ENCODE data around the gene IDI2.
A peak's percentile ranks its signal among the peaks of the same experiment; 100 is the strongest.
"Not testable (repeated sequence)": the region's sequence is repeated elsewhere in the genome, so short reads cannot be mapped to it uniquely, and the experiment has no call there.

Gene IDI2

DNA sequence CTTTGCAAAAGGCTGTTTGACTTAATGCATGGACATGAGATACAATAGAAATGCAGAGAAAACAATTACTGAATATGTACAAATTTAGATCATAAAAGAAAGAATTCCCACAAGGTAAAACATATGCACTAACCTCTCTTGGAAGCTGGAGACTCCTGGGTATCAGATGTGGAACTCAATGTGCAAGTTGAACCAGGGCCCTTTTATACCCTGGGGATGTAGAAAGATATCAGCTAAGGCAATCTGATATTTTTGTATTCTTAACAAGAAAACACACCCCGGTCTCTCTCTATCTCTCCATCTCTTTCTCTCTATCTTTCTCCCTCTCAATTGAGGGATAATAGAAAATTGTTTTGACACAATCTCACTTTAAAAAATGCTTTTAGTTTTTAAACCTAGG lies at the start of gene IDI2:
TSS of gene IDI2 (minus strand) at position 177 of the 400 bp plus-strand sequence. CDS start 1,136 bp downstream, outside the sequence.
- DNase-seq: no peak

- no peak for DNase-seq
These were observed 49.2 kb upstream of the IDI2 start for GRCh38 chr10:1074748-1075308.

- DNase-seq: no peak
These were observed 48.5 kb upstream of the IDI2 start for GRCh38 chr10:1074052-1074747.

GRCh38 chr10:1070919-1071318 lies 45.3 kb upstream of the IDI2 start:
- no peak for DNase-seq

DNA sequence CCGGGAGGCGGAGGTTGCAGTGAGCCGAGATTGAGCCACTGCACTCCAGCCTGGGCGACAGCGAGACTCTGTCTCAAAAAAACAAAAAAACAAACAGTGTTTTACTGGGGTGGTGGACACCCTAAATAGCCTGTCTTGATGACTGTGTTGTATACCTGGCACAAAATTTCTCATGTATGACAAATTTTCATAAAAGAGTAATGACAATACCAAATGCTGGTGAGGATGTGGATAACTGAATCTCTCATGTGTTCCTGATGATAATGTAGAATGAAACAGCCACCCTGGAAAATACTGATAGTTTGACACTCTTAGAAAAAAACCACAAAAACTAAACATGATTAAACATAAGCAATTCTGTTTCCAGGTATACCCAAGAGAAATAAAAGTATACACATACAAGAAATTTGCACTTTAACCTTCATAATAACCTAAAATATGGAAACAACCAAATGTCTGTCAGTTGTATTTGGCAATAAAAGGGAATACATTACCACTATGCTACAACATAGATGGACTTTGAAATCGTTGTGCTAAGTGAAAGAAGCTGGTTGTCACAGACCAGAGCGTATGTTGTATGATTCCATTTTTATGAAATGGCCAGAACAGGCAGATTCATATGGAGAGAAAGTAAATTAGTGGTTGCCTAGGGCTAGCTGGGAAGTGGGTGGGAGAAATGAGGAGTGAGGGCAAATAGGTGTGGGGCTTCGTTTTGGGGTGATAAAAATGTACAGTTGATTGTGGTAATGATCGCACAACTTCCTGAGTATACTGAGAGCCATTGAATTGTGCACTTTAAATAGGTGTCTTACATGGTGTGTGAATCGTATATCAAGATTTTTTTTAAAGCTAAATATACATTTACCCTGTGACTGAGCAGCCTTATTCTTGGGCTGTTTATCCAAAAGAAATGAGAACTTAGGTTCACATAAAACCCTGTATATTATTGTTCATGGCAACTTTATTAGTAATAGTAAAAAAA lies 43.0 kb upstream of the IDI2 start:
- DNase-seq: no peak

DNA sequence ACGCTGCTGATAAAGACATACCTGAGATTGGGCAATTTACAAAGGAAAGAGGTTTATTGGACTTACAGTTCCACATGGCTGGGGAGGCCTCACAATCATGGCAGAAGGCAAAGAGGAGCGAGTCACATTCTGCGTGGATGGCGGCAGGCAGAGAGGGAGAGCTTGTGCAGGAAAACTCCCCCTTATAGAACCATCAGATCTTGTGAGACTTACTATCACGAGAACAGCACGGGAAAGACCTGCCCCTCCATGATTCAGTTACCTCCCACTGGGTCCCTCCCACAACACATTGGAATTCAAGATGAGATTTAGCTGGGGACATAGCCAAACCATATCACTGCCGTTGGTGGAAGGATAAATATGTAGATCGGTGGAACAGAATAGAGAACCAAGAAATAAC lies 41.1 kb upstream of the IDI2 start:
- not testable (repeated sequence) for DNase-seq

DNA sequence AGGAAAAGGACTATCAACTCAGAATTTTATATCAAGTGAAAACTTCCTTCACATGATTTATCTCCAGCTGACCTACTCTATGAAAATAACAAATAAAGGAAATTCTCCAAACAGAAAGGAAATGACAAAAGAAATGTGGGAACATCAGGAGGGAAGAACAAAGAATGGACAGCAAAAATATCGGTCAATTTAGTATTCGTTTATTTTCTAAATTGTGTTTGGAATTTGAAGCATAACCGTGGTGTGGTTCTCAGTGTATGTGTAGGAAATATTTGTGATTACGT lies 39.2 kb upstream of the IDI2 start:
- DNase-seq: no peak

GRCh38 chr10:1063232-1063865 lies 37.7 kb upstream of the IDI2 start:
- no peak for DNase-seq

DNA sequence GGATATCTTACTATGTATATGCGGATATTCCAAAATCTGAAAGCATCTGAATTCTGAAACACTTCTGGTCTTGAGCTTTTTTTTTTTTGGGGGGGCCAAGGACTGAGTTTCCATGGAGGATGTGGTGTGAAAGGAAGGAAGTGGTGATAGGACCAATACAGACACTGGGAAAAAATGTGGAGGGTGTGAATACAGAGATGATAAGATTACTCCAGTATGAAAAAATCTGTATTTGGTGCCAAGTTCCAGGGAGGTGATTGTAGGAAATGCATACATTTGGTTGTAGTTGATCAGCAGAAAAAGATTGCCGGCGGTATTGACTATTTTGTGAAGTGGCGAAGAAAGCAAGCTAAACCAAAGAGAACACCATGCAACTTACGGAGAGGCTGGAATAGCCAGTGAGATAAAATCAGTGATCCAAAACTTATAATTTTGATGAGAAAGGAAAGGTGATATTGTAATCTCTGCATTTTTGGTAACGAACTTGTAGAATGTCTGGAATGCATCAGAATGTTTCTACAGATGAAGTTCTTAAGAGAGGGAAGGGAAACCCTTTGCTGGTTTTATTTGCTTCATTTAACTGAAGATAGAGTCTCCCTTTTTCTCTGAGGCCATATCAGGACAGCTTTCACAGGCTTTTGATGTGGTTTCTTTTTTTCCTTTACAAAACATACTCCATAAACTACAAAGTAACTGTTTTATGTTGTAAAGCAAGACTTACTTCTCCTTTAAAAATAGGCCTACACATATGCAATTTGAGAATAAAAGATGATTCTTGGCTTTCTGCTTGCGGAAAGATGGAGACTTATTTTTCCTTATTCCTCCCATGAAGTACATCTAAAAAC lies 36.5 kb upstream of the IDI2 start:
- no peak for DNase-seq

DNA sequence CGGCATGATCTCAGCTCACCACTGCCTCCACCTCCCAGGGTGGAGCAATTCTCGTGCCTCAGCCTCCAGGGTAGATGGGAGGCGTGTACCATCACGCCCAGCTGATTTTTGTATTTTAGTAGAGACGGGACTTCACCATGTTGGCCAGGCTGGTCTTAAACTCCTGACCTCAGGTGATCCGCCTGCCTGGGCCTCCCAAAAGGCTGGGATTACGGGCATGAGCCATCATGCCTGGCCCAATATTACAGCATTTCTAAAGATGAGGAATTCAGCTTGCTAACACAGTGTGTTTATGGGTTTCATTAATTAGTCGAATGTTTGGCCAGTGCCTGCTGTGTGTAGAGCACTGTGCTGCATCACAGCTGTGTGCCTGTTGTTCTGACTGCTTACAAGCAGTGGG lies 34.2 kb upstream of the IDI2 start:
- no peak for DNase-seq

DNA sequence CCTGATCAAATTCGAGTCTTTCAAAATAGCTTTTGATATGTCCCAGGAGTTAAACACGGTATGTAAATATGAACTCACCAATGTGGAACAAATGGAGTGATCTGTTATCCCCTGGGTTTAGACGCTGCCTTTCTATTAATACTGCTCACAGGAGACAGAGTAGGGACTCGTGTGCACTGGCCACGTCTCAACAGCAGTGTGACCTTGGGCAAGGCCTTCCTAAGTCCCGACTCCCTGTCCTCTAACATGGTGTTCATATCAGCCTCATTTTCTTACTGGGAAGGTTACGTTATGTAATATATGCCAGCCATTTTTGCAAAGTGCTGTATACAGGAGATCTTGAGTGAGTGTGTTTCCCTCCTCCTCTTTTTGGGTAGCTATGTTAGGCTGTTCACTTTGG lies 32.4 kb upstream of the IDI2 start:
- no peak for DNase-seq

- DNase-seq: no peak
These were observed 31.5 kb upstream of the IDI2 start for GRCh38 chr10:1057106-1057657.

GRCh38 chr10:1056326-1057105 lies 30.9 kb upstream of the IDI2 start, which contains the start of gene WDR37:
Gene WDR37, plus strand, starts transcription at chr10:1056385. Its CDS starts 15,771 bp downstream, at chr10:1072156.
- DNase-seq: no peak

- no peak for DNase-seq
These were observed 29.0 kb upstream of the IDI2 start for GRCh38 chr10:1054684-1055083.

DNA sequence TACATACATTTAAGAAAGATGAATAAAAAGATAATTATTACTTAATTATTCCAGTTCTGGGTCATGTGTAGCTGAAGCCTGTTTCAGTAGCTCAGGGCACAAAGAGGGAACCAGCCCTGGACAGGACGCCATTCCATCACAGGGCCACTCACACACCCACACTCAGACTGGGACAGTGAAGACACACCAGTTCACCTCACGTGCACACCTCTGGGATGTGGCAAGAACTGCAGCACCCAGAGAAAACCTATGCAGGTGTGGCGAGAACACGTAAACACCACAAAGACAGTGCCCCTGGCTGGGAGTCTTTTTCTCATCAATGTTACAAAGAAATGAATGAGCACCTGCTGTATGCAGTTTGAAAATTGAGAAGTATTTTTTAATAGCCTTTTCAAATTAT lies 24.9 kb upstream of the IDI2 start:
- DNase-seq: no peak

GRCh38 chr10:1050145-1050544 lies 24.5 kb upstream of the IDI2 start:
- DNase-seq: no peak

- DNase-seq: no peak
These were observed 23.8 kb upstream of the IDI2 start for GRCh38 chr10:1049425-1049958.

- DNase-seq: peak; percentile 77
These were observed 23.2 kb upstream of the IDI2 start, which contains the start of gene IDI1 for GRCh38 chr10:1048732-1049424. Gene IDI1, minus strand, starts transcription at chr10:1049119. Its CDS starts 116 bp downstream, at chr10:1049003.

GRCh38 chr10:1048349-1048731 lies 22.7 kb upstream of the IDI2 start:
- no peak for DNase-seq

DNA sequence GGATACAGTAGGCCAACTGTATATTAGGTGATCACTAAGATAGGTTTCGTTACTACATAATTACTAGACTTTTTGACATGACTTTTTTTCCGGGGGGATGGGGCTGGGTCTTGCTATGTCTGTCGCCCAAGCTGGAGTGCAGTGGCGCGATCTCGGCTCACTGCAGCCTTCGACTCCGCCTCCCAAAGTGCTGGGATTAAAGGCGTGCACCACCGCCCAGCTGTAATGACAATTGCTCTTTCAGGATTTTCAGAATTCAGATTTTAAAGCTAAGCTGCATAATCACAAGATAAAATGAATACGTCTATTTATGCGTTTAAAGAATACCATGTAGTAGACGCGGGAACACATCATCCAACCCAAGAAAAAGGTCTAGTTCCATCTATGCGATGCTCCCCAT lies 22.3 kb upstream of the IDI2 start:
- no peak for DNase-seq
